ENCODE measurements around the gene GNB1. TPM values are rescaled to one million over a fixed set of nuclear protein-coding genes. Genes with fewer than 3 reads are reported as not detected.

The GNB1 gene
- total RNA-seq, 1 experiment from 2014 or later: 89.2 TPM

DNA sequence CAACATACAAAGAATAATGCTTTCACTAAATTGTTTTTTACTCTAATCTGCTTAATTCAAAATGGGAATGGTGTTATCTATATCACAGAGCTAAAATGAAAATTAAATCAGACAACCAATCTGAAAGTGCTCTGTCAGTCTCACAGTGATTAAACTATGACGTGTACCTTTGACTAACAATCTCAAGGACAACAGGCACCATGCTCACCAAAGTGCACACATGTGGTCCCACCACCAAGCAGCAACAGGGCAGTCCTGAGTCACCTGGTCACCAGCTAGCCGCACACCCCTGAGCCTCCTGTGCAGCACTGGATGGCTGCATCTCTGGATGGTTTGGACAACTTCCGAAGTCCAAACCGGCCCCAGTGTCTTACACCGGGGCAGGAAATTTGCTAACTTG, 58.1 kb downstream of the GNB1 start:
- DNase-seq (ENCODE audit: extremely low read depth, low read depth): no peak

DNA sequence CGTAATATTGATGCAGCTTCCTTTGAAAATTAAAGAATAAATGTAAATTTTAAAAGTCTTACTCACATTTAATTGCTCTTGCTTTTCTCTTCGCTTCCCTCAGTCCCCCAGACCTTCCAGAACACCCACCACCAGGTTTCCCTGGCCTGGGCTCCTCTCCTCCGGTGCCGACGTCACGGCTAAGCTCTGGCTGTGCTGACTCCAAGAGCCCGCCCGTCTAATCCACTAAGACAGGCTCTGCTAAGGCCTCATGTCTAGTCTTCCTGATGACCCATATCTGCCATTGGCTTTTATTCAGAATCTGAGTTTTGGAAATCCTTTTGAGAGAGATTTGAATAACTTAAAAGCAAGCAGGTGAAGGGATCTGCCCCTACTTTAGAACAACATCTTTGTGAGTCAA, 58.7 kb downstream of the GNB1 start:
- no peak for DNase-seq (ENCODE audit: extremely low read depth, low read depth)

DNA sequence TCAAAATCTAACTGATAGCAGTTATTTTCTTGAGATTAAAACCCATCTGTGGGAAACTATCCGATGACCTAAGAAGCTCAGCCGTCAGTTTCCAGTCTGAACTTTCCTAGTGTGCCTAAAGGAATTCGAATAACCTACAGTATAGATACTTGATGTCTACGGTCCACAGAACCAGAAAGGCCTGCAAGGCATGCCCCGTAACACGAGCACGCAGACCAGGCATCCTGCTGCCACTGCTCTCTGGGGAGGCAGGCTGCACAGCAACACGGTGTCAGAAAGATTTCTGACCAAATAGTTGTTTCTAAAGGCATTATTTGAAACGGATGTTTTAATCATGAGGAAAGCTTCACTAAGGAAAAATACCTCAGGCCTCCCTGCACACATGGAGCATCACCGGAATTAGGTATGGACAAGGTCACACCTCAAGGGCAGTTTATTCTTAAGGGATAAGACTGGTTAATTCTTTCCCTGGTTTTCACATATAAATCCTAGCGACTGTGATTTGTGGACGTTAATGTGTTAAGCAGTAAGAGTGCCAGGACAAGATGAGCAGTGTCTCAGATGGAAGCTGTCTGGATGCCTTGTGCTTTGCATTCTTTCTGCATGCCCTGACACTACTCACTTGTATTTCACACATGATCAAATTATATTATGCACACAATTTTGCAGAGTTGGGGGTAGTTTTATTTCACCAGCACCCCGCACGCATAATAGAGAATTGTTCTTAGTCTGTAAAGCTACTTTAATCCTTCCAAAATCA, 63.6 kb downstream of the GNB1 start:
- no peak for DNase-seq (ENCODE audit: extremely low read depth, low read depth)

DNA sequence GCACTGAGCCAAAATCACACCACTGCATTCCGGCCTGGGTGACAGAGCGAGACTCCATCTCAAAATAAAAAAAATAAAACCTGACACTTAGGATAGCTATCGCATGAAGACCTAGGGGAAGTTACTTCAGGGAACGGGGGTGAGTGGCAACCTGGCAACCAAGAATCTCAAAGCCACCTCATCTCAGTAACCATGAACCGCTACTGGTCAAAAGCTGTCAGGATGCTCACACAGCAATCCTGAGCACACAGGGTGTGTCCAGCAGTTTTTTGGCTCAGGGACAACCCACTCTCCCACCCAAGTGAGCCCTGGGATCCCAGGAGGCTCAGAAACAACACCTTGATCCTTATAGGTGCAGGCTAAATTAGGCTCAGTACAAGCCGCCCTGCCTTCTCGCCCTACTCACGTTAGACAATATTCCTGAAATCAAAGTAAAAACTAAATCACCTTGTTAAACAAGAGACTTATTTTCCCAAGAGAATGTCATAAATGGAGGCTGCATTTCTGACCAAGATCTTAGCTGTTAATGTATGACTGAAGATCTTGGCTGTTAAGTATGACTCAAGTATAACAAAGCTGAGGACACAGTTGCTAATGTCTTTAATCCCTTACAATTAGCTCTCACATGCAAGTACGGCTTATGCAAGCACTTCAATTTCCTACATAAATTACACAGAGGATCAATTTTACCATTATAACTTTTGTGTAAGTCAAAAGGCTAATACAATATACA, 64.4 kb downstream of the GNB1 start:
- no peak for DNase-seq (ENCODE audit: extremely low read depth, low read depth)

DNA sequence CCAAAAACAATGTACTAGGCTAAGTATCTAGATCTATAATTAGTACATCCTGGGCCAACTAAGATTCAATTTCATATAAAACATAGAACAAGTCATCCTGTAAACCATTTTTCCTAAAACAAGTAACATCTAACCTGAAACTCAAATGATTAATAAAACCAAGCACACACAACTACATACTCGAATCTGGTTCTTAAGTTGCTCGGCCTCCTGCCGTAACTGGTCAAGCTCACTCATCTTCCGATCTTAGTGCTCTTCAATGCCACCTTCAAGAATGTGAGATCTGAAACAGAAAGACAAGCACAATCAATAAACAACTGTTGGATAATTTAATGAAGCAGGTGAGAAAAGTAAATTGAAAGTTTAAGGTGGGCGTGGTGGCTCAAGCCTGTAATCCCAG, 65.7 kb downstream of the GNB1 start:
- DNase-seq (ENCODE audit: extremely low read depth, low read depth): no peak

DNA sequence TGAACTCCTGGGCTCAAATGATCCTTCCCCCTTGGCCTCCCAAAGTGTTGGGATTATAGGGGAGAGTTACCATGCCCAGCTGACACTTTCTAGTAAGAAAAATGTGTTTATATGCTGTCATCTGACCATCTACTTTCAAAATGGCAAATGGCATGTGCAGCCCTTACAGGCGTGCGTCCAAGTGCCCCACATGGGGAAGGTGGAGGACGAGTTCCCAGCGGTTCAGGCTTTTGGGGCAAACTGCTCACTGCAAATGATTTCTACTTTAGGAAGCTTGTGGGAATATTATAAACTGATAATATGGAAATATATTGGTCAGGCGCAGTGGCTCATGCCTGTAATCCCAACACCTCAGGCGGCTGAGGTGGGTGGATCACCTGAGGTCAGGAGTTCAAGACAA, 71.1 kb downstream of the GNB1 start:
- no peak for DNase-seq (ENCODE audit: extremely low read depth, low read depth)

DNA sequence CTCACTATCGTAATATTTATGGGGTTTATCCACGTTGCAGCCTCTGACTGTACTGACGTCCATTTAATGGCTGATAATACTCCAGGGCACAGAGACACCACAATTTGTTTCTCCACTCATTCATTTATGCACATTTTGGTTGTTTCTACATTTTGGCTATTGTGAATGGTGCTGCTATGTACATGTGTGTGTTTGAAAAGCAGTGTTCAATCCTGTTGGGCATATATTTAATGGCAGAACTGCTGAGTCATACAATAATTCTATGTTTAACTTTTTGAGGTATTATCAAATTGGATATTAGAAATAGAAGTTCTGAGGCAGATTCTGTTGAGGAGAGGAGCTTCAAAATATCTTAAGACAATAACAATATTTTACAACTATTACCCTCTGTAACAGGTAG, 73.7 kb downstream of the GNB1 start:
- no peak for DNase-seq (ENCODE audit: extremely low read depth, low read depth)

DNA sequence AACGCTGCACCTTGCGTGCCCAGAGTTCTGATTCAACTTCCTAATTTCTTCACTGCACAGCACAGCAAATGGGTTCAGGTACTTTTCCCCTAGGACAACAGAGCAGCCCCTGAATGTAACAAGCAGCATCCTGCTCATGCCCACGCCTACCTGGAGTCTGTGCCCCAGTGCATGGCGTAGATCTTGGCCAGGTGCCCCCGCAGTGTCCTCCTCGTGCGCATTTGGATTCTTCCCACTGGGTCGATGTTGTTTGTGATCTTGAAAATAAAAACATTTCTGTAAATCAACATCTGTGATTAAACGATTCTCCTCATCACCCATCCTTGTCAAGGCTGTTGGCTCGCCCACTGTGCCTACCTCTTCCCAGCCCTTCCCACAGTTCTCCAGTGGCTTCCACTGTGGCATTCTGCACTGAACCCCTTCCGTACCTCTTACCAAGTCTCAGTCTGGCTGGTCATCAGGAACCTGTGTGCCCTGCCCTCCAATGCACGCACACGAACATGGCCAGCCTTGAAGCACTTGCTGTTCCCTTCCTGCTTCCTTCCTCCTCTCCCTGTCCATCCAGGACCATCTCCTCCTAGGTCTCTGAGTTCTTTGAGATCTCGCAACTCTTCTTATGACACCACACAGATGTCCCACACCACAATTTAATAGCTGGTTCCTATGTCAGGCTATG, 75.1 kb downstream of the GNB1 start:
- no peak for DNase-seq (ENCODE audit: extremely low read depth, low read depth)

DNA sequence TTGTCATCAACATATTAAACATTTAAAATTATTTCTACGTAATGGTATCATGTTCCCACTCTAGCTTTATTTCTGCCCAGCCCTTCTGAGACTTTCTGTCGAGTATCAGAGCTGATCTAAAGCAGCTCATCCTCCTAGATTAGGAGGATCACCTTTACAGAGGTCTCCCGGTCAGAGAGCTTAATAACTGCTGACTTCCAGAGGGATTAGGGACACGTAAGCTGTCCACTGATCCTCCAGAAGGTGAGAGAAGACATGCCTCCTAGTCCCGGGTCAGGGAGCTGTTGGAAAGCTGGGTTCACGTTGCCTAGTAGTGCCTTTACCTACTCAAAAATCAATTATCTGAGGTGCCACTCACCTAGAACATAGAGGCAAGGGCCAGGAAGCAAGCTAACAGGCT, 81.4 kb downstream of the GNB1 start:
- DNase-seq (ENCODE audit: extremely low read depth, low read depth): no peak

DNA sequence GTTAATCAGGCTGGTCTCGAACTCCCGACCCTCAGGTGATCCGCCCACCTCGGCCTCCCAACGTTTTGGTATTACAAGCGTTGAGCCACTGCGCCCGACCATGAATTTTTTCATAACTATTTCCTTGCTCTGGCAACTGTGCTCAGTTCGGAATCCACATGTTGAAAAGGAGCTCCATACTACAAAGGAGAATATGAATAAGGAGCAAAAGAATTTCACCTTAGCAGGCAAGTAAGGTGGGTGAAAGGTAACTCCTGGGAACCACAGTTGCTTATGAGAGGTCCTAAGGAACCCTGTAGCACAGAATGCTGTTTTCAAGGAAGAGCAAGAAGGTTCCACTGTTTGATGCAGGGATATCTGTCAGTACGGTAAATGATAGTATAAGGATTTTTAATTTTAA, 82.7 kb downstream of the GNB1 start:
- no peak for DNase-seq (ENCODE audit: extremely low read depth, low read depth)

DNA sequence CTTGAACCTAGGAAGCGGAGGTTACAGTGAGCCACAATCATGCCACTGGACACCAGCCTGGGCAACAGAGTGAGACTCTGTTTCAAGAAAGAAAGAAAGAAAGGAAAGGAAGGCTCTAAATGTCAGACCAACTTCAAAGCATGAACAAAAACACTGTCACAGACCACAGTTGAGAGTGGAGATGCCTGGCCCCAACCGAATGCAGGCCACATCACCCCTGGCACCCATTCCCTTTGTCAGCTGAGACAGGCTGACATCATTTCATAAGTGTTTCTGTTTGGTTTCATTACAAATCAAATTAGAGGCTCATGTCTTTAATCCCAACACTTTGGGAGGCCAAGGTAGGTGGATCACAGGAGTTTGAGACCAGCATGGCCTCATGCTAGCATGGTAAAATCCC, 84.0 kb downstream of the GNB1 start:
- DNase-seq (ENCODE audit: extremely low read depth, low read depth): no peak

DNA sequence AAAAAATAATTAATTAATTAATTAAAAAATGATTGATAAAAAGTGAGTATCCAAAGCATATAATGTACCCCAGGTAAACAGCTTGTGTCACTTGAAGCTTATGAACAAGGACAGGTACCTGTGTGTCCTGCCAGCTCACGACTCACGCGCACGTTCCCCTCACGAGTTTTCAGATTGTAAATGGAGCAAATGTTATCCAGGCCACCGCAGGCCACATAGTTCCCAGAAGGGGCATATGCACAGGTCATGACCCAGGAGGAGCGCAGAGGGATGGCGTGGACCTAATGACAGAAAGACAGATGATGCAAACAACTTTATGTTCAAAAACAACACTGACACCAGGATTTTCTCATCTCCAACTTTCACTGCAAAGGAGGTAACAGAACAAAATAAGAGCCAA, 86.6 kb downstream of the GNB1 start:
- DNase-seq (ENCODE audit: extremely low read depth, low read depth): no peak

DNA sequence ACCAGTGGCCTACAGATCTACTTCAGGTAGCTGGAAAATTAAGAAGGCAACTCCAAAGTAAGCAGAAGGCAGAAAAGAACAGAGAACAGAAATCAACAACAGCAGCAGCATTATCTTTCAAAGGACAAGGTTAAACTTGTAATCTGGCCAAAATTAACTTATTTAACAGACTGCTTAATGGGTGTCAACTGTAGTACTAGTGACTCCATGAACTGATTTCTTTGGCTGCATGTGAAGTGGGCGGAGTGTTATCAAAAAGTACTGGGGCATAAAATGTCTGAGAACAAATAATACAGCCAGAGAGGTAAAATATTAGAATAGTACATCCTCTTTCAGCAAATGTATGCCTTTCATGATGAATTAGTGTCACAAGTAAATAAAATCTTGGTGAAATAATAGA, 88.0 kb downstream of the GNB1 start:
- DNase-seq (ENCODE audit: extremely low read depth, low read depth): no peak

DNA sequence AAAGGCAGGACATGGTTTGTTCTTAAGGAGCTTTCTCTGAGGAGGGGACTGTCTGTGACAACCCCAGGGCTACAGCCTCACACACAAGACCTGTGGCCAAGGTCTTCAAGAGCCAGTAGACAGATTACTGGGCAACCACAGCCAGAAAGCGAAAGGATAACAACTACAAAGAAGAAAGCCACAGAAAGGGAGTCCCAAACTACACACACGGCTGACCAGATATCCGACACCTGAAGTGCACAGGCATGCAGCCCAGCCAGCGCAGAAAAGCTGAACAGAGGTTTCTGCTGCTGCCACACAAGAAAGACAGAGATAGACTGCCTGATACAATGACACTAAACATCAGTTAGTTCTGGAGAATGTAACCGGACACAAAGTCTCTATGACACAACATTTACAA, 91.2 kb downstream of the GNB1 start:
- DNase-seq (ENCODE audit: extremely low read depth, low read depth): no peak

DNA sequence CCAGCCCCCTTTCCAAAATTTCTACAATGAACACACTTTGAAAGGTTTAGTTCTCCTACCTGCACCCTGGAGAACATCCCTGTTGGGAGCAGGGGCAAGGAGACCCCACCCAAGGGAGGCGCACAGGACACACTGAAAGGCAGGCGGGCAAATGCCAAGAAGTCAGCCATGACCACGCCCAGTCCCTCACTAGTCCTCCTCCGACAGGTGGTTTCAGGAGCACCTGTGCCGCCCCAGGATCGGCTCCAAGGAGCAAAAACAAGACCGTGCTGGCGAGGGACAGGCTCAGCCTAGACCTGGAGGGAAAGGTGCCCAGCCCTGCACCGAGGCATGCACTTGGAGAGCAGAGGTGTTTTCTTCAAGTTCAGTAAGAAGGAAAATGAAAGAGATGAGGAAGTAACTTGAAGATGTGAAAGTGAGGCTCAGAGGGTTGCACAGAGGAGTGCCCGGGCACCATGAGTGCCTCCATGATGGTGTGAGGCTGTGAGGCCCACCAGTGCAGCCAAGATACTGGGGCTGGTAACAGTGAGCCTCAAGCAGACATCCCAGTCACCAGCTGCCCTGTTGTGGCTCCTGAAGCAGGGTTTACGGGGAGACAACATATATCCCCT, 93.1 kb downstream of the GNB1 start:
- no peak for DNase-seq (ENCODE audit: extremely low read depth, low read depth)

DNA sequence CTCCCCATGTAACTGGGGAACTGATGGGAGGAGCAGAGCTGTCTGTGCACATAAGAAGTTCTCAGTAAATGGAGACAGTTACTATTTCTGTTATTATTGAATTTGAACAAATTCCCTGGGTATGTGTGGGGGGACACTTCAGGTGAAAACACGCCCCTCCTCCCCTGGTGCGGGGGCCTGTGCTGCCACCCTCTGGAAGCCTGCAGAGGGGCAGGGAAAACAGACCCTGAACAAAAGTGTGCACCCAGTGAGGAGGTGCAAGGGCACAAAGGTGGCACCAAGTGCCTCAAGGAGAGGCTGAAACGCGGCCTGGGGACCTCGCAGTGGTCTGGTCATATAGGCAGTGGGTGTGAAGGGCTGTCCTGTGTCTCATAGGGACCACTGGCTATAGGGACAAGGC, 94.4 kb downstream of the GNB1 start:
- no peak for DNase-seq (ENCODE audit: extremely low read depth, low read depth)

DNA sequence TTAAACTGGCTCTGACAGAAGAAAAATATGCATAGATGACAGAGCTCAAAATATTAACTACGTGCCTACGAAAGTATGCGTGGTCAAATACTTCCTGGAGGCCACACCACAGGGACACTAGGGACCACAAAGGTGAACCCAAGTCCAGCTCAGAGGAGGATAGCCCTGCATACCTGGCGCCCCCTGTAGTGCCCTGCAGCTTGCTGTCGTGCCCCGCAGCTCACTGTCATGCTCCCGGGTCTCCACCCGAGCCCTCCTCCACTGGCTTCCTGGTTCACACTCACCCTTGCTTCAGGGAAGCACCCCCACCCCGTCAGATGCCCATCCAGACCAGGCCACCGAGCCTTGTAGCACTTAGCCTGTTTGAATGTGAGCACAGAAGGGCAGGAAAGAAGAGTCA, 95.9 kb downstream of the GNB1 start:
- no peak for DNase-seq (ENCODE audit: extremely low read depth, low read depth)

DNA sequence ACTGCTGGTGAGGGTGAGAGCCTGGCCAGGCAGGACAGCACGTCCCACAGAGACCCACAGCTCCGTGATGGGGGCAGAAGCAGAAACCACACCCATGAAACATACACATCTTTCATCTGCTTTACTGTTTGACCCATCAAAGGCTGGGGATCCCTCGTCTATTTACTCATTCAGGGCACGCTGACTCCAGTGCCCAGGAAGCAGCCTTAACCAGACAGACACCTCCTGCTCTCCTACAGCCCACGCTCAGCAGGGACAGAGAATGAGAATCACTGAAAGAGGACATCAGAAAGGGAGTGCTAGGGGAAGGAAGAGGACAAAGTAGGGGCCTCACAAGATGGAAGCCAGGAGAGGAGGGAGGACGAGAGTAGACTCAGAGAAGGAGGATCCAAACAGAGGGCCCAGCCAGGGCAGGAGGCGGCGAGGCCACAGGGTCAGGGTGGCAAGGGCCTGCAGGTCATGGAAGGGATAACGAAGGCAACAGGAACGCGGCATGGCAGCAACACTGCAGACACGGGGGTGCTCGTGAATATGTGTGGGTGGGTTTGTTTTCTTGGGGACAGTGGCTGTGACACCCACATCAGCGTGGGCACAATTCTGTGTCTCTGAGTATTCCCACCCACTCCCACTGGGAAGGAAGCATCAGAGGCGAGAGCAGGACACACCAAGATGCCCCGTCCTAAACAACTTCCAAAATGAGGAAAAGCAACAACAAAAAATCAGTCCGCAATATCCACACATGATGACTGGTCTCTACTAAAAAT, 97.2 kb downstream of the GNB1 start:
- DNase-seq (ENCODE audit: extremely low read depth, low read depth): no peak

DNA sequence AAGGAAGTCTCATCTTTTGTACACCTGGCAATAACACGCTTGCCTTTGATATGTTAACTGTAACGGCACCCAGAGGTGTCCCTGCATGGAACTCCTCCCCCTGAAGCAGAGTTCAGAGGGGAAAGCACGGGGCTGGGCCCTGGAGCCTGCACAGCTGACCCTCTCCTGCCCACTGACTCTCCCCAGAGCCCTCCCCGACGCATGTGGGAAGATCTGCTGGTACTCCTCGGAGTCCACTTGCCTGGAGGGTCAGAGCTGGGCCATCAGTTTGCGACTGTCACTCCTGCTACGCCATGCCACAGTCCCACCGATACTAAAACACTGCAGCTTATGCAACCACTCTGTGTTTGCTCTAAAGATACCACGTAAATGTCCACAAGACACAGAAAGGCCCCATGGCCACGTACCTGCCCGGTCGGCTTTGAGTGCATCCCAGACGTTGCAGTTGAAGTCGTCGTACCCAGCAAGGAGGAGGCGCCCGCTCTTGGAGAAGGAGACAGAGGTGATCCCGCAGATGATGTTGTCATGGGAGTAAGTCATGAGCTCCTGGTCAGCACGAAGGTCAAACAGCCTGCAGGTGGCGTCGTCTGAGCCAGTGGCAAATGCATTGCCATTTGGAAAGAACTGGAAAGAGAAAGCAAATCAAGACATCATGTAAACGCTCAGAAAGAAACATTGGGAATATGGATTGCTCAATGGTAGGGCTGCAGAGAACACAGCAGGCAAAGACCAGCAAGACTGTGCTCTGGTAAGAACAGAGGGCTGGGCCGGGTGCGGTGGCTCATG, 102.0 kb downstream of the GNB1 start:
- no peak for DNase-seq (ENCODE audit: extremely low read depth, low read depth)

DNA sequence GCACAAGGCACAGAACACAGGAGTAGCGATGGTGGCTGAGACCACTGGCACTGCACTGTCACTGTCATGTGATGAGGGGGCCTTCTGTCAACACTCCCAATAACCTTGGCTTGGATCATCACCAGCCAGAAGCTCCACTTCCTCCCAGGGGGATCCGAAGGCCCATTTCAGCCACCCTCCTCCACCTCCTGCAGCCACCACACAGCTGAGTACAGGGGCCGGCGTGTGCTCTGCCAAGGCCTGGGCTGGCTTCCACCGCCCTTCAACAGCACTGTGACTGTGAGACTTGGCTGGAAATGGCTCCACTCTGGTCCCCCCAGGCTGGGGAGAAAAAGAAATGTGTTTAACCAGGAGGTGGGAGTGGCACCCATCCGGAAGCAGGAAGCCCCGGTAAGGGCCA, 102.8 kb downstream of the GNB1 start:
- no peak for DNase-seq (ENCODE audit: extremely low read depth, low read depth)
